Fibroblast of pulmonary artery (primary cell): ENCODE data around the gene FUT7.

Experiments used
- DNase-seq: peaks from one replicate; pipeline ENCODE4 v3.0.0-alpha.2; 2010; ENCODE audit warnings: low read depth
- H3K4me3 ChIP-seq: replicated peaks from 2 replicates; pipeline ENCODE4 v1.5.1; 2011; ENCODE audit warnings: low read depth, mild to moderate bottlenecking, control low read depth, low read length, moderate library complexity
- TF ChIP-seq, protein P1 (sequence below): IDR thresholded peaks from 2 replicates; pipeline ENCODE4 v1.5.1; 2011; ENCODE audit warnings: mild to moderate bottlenecking, control low read depth, low read length, inconsistent platforms; ENCODE audit errors: missing control alignments

The FUT7 gene

GRCh38 chr9:136997371-136997770 is 34.5 kb downstream of the FUT7 start:
- H3K4me3 ChIP-seq = no peak overlapping the region
- DNase-seq = no peak
- TF ChIP-seq, protein P1, sequence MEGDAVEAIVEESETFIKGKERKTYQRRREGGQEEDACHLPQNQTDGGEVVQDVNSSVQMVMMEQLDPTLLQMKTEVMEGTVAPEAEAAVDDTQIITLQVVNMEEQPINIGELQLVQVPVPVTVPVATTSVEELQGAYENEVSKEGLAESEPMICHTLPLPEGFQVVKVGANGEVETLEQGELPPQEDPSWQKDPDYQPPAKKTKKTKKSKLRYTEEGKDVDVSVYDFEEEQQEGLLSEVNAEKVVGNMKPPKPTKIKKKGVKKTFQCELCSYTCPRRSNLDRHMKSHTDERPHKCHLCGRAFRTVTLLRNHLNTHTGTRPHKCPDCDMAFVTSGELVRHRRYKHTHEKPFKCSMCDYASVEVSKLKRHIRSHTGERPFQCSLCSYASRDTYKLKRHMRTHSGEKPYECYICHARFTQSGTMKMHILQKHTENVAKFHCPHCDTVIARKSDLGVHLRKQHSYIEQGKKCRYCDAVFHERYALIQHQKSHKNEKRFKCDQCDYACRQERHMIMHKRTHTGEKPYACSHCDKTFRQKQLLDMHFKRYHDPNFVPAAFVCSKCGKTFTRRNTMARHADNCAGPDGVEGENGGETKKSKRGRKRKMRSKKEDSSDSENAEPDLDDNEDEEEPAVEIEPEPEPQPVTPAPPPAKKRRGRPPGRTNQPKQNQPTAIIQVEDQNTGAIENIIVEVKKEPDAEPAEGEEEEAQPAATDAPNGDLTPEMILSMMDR = no peak

DNA sequence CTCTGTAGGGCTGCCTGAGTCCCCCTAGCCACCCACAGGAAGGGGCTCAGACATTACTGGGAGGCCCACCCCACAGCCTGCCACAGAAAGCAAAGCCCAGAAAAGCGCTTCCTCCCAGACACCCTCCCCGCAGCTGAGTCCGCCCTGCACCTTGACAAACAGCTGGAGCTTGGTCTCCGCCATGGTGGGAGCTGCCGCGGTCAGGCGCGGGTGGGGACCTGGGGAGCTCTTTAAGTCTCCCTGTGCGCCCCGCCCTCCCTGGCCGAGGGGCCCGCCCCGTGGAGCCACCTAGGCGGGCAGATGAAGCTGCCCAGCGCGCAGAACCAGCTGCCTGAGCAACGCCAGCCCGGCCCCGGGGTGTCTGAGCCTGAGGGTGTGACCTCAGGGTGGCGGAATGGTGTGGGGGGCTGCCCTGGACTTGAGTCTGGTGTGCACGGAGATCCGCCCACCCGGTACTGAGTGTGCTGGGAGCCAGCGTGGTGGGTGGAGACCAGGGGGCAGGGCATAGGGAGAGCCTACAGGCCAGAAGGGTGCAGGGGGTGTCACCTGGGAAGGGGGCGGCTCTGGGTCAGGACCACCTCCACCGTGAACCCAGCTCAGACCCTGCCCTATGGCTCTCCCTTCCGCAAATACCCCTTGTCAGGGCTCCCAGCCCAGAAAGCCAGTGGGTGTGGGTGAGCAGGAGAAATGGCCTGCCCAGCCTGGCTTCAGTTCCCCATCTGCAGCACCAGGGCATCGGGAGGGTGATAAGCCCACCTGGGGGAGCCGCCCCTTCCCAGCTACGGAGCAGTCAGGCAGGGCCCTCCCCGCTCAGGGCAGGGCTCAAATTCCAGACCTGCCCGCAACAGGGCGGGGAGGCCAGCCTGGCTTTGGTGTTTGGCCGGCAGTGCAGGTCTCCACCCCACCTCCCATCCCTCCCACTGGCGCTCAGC is 35.3 kb downstream of the FUT7 start, which contains the start of gene CLIC3:
Gene CLIC3, minus strand, starts transcription at position 208 of the 932 bp plus-strand sequence. Its CDS starts 25 bp downstream, at position 183.
- no peak within 1 kb of the TSS for H3K4me3 ChIP-seq
- TF ChIP-seq, protein P1 = no peak
- no peak for DNase-seq

DNA sequence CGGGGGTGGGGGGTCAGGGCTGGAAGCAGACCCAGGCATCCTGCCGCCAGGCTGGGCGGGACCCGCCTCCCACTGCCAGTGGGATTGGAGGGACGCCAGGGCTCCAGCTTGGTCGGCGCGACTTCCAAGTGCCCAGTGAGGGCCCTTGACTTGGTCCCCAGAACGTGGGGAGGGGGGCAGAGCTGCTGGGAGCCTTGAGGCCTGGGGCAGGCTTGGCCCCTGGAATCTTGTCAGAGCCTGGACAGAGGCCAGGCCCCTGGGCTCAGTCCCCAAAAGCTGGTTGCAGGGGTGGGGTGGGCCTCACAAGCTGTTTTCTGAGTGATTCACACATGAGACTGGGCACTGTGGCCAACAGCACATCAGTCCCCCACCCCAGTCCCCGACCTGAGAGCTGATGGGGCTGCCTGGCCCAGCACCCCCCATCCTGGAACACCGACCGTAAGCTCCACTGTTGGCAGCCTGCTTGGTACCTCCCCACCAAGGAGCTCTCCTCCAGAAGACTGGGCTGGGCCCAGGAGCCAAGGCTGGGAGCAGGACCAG is 36.0 kb downstream of the FUT7 start:
- H3K4me3 ChIP-seq = no peak overlapping the region
- no peak for DNase-seq
- TF ChIP-seq, protein P1 = no peak

DNA sequence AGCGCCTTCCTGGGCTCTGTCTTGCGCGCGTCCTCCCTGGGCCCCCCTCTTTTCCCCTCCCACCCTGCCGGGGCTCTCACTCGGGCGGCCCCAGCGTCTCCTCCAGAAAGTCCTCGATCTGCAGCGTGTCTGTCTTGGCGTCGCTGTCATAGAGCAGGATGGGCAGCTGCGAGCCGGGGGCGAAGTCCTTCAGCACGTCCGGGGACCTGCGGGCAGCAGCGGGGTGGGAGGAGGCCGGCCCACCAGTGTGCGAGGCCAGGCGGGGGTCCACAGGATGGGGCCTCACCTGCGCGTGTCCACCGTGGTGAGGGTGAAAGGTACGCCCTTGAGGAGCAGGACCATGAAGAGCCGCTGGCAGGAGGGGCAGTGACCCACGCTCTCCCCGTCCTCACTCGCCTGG is 36.5 kb downstream of the FUT7 start:
- no peak overlapping the region for H3K4me3 ChIP-seq
- TF ChIP-seq, protein P1 = no peak
- DNase-seq = no peak

DNA sequence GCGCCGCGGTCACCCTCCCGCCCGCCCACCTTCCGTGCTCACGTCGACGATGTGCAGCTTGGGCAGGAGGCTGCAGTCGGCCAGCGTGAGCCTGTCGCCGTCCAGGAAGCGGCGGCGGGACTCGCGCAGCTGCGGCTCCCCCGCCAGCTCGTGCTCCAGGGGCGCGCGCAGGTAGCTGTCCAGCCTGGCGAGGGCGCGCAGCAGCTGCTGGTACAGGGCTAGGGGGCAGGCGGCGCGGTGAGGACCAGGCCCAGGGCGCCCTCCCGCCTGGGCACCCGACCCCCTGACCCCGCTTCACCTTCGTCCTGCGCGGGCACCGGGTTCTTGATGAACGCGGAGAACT is 37.0 kb downstream of the FUT7 start:
- TF ChIP-seq, protein P1 = no peak
- no peak overlapping the region for H3K4me3 ChIP-seq
- DNase-seq = no peak

DNA sequence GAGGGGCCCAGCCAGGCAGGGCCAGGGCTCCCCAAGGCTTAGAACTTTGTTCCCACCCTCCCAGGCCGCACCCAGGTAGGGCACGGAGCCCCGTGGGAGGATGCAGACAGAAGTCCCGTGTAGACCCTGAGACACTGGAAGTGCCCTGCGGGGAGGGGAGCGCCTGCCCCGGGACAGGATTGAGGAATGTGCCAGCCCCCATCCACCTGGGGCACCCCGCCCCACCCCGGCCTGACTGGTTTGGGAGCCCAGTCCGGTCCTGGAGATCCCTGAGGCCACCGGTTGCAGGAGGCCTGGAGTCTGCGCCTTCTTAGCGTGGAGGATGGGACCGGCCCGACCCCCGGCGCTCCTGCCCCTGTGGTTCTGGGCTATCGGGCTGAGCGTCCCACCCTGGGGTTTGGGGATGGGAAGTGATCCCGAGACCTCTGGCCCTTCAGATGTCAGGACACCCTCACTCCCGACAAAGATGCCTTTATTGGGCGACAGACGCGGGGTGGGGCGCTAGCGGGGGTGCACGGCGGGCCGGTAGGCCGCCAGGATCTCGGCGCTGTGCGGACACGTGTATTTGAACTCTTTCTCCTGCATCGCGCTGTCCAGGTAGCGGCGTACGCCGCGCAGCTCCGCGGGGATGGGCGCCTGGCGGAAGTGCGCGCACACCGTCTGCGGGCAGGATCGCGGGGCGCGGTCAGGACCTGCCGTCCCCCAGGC is 37.6 kb downstream of the FUT7 start:
- TF ChIP-seq, protein P1 = no peak
- DNase-seq = no peak
- no peak overlapping the region for H3K4me3 ChIP-seq
